Mesothelial cell of epicardium (in vitro differentiated cells): Measurements from ENCODE around the gene ALDH3B1. TPM values are rescaled to one million over a fixed set of nuclear protein-coding genes. Genes with fewer than 3 reads are reported as not detected.
A peak's percentile ranks its signal among the peaks of the same experiment; 100 is the strongest.

Source experiments
- DNase-seq, 2 experiments: peaks; one replicate each; pipeline ENCODE4 v3.0.0; 2021; ENCODE audit warnings: low spot score in 2 of 2; ENCODE audit not compliant: unreplicated experiment in 2 of 2
- H3K27ac Mint-ChIP-seq: 2 replicates; pipeline ENCODE4 v1.8.0; 2021; ENCODE audit warnings: mixed read lengths
- H3K27me3 Mint-ChIP-seq: 2 replicates; pipeline ENCODE4 v1.8.0; 2021; ENCODE audit warnings: low read depth, mixed read lengths
- H3K36me3 Mint-ChIP-seq: 2 replicates; pipeline ENCODE4 v1.8.0; 2021; ENCODE audit warnings: mixed read lengths
- H3K4me1 Mint-ChIP-seq: 2 replicates; pipeline ENCODE4 v1.8.0; 2021; ENCODE audit warnings: mixed read lengths
- H3K4me3 Mint-ChIP-seq: 2 replicates; pipeline ENCODE4 v1.8.0; 2021; ENCODE audit warnings: mild to moderate bottlenecking, moderate library complexity, mixed read lengths
- H3K9me3 Mint-ChIP-seq: 2 replicates; pipeline ENCODE4 v1.8.0; 2021; ENCODE audit warnings: mixed read lengths
- CTCF ChIP-seq: fragments of 200-600 bp; sonication (generic); IDR thresholded peaks from one replicate; pipeline ENCODE4 v1.5.0; 2021; ENCODE audit warnings: antibody characterized with exemption; ENCODE audit not compliant: unreplicated experiment
- total RNA-seq: library from RNA; stranded (reverse); gene quantifications from 3 replicates; pipeline ENCODE4 v1.2.1, GENCODE V29; 2021

Gene ALDH3B1
- total RNA-seq, 1 donor from 2014 or later, result 1.8 TPM

- DNase-seq, result no peak
- peaks cover 15% of the 10 kb centered on the region for H3K4me1 Mint-ChIP-seq
Measured at GRCh38 chr11:67999704-68000103, 10.4 kb upstream of the ALDH3B1 start.

GRCh38 chr11:68002575-68002937 is 7.6 kb upstream of the ALDH3B1 start:
- H3K27ac Mint-ChIP-seq, result peak overlapping the region; percentile 53
- H3K36me3 Mint-ChIP-seq, result no peaks in the 10 kb centered on the region
- DNase-seq, result no peak
- peak overlapping the region; percentile 70 for H3K4me3 Mint-ChIP-seq
- no peaks in the 10 kb centered on the region for H3K9me3 Mint-ChIP-seq
- H3K4me1 Mint-ChIP-seq, result peaks cover 15% of the 10 kb centered on the region
- TF ChIP-seq CTCF, result no peak
- peaks cover 9% of the 10 kb centered on the region for H3K27me3 Mint-ChIP-seq

More at GRCh38 chr11:67999704-68000103, 10.4 kb upstream of the ALDH3B1 start:
- H3K27me3 Mint-ChIP-seq, result peaks cover 8% of the 10 kb centered on the region
- no peak overlapping the region for H3K4me3 Mint-ChIP-seq
- no peak for TF ChIP-seq CTCF
- H3K9me3 Mint-ChIP-seq, result no peaks in the 10 kb centered on the region
- no peak overlapping the region for H3K27ac Mint-ChIP-seq
- H3K36me3 Mint-ChIP-seq, result no peaks in the 10 kb centered on the region

GRCh38 chr11:68002938-68003845 is 6.9 kb upstream of the ALDH3B1 start:
- no peak for DNase-seq
- H3K36me3 Mint-ChIP-seq, result no peaks in the 10 kb centered on the region
- peaks cover 15% of the 10 kb centered on the region for H3K4me1 Mint-ChIP-seq
- peaks cover 9% of the 10 kb centered on the region for H3K27me3 Mint-ChIP-seq
- H3K9me3 Mint-ChIP-seq, result no peaks in the 10 kb centered on the region
- TF ChIP-seq CTCF, result no peak
- H3K27ac Mint-ChIP-seq, result peak overlapping the region; percentile 53
- H3K4me3 Mint-ChIP-seq, result peak overlapping the region; percentile 70

GRCh38 chr11:68003846-68004550 is 6.1 kb upstream of the ALDH3B1 start, which contains the start of gene UNC93B1:
Gene UNC93B1 (minus strand): TSS chr11:68004097. CDS start chr11:68004043, 54 bp downstream.
- Mint-ChIP-seq H3K27ac (peak within 1 kb of the TSS; percentile 53), H3K27me3 (peaks cover 9% of the 10 kb centered on the region), H3K36me3 (no peaks in the 10 kb centered on the region), H3K4me1 (peaks cover 16% of the 10 kb centered on the region), H3K4me3 (peak within 1 kb of the TSS; percentile 71), H3K9me3 (no peaks in the 10 kb centered on the region)
- DNase-seq, result no peak
- no peak for TF ChIP-seq CTCF

GRCh38 chr11:68004551-68005335 is 5.4 kb upstream of the ALDH3B1 start:
- Mint-ChIP-seq H3K4me3 (peak overlapping the region; percentile 71), H3K27ac (no peak overlapping the region)

More at GRCh38 chr11:68004551-68005335, 5.4 kb upstream of the ALDH3B1 start:
- H3K36me3 Mint-ChIP-seq, result no peaks in the 10 kb centered on the region
- no peak for TF ChIP-seq CTCF
- peaks cover 9% of the 10 kb centered on the region for H3K27me3 Mint-ChIP-seq
- peaks cover 23% of the 10 kb centered on the region for H3K4me1 Mint-ChIP-seq
- no peaks in the 10 kb centered on the region for H3K9me3 Mint-ChIP-seq
- no peak for DNase-seq
